Liver (tissue), 9 donors: ENCODE data around the gene DUSP16. TPM values are rescaled to one million over a fixed set of nuclear protein-coding genes. Genes with fewer than 3 reads are reported as not detected.

Experiments used
- DNase-seq: peaks from one replicate; pipeline ENCODE4 v3.0.0-alpha.2; 2017; ENCODE audit warnings: low spot score
- H3K27ac ChIP-seq, 2 donors: one replicate each; pipeline ENCODE4 v1.7.0; 2013; ENCODE audit warnings: inconsistent platforms in 2 of 2, low read length in 2 of 2, control low read depth in 1 of 2, low read depth in 1 of 2, mild to moderate bottlenecking in 1 of 2
- H3K27me3 ChIP-seq, 4 donors: one replicate each; pipeline versions ENCODE4 v1.6.1 to v1.7.0; 2013; ENCODE audit warnings: low read length in 3 of 4, inconsistent platforms in 1 of 4, mild to moderate bottlenecking in 1 of 4, moderate library complexity in 1 of 4; ENCODE audit not compliant: control insufficient read depth in 4 of 4, insufficient read depth in 4 of 4
- H3K36me3 ChIP-seq, 4 donors: one replicate each; pipeline versions ENCODE4 v1.6.1 to v1.7.0; 2013; ENCODE audit warnings: low read length in 3 of 4, mild to moderate bottlenecking in 3 of 4, low read depth in 1 of 4, moderate library complexity in 1 of 4; ENCODE audit not compliant: control insufficient read depth in 4 of 4, insufficient read depth in 3 of 4
- H3K4me1 ChIP-seq, 4 donors: one replicate each; pipeline versions ENCODE4 v1.6.1 to v1.7.0; 2013; ENCODE audit warnings: low read length in 3 of 4, mild to moderate bottlenecking in 3 of 4, moderate library complexity in 1 of 4; ENCODE audit not compliant: control insufficient read depth in 4 of 4, insufficient read depth in 4 of 4
- H3K4me3 ChIP-seq, 3 donors: one replicate each; pipeline versions ENCODE4 v1.6.1 to v1.7.0; 2013; ENCODE audit warnings: low read length in 3 of 3, control low read depth in 1 of 3, low read depth in 1 of 3, mild to moderate bottlenecking in 1 of 3
- H3K9ac ChIP-seq, 2 donors: one replicate each; pipeline ENCODE4 v1.7.0; 2013; ENCODE audit warnings: low read length in 2 of 2, mild to moderate bottlenecking in 2 of 2, moderate library complexity in 2 of 2, control low read depth in 1 of 2, low read depth in 1 of 2
- H3K9me3 ChIP-seq, 4 donors: one replicate each; pipeline versions ENCODE4 v1.6.1 to v1.7.0; 2013; ENCODE audit warnings: low read length in 3 of 4; ENCODE audit not compliant: control insufficient read depth in 4 of 4
- CTCF ChIP-seq: fragments of 150-350 bp; IDR thresholded peaks from 2 replicates; pipeline ENCODE4 v1.5.1; 2017; ENCODE audit warnings: improper control_type of control experiment, low read depth, low read length; ENCODE audit not compliant: missing input control
- EGR1 ChIP-seq, 2 donors: IDR thresholded peaks; 2 replicates each; pipeline ENCODE4 v1.6.1; 2016 to 2018; ENCODE audit warnings: antibody characterized with exemption in 2 of 2, low read depth in 2 of 2
- FOXA1 ChIP-seq: IDR thresholded peaks from 2 replicates; pipeline ENCODE4 v1.6.1; 2016; ENCODE audit warnings: antibody characterized with exemption
- FOXA2 ChIP-seq: IDR thresholded peaks from 2 replicates; pipeline ENCODE4 v1.6.1; 2016; ENCODE audit warnings: antibody characterized with exemption
- GABPA ChIP-seq, 2 donors: IDR thresholded peaks in 1 of 2; conservative IDR thresholded peaks in 1 of 2; 2 replicates each; pipeline ENCODE4 v1.6.1; 2016; ENCODE audit warnings: antibody characterized with exemption in 2 of 2, mild to moderate bottlenecking in 1 of 2, moderate library complexity in 1 of 2
- HNF4A ChIP-seq, 2 donors: conservative IDR thresholded peaks; 2 replicates each; pipeline ENCODE4 v1.6.1; 2016; ENCODE audit warnings: antibody characterized with exemption in 2 of 2, mild to moderate bottlenecking in 2 of 2
- HNF4G ChIP-seq: IDR thresholded peaks from 2 replicates; pipeline ENCODE4 v1.6.1; 2016; ENCODE audit warnings: antibody characterized with exemption
- JUND ChIP-seq, 2 donors: IDR thresholded peaks; 2 replicates each; pipeline ENCODE4 v1.6.1; 2016; ENCODE audit warnings: antibody characterized with exemption in 2 of 2
- NR2F2 ChIP-seq: IDR thresholded peaks from 2 replicates; pipeline ENCODE4 v1.6.1; 2016; ENCODE audit warnings: antibody characterized with exemption
- RAD21 ChIP-seq, 2 donors: IDR thresholded peaks; 2 replicates each; pipeline ENCODE4 v1.6.1; 2016; ENCODE audit warnings: antibody characterized with exemption in 2 of 2, mild to moderate bottlenecking in 2 of 2
- RXRA ChIP-seq, 2 donors: IDR thresholded peaks; 2 replicates each; pipeline ENCODE4 v1.6.1; 2017 to 2018; ENCODE audit warnings: antibody characterized with exemption in 2 of 2, mild to moderate bottlenecking in 1 of 2
- SP1 ChIP-seq: IDR thresholded peaks from 2 replicates; pipeline ENCODE4 v1.6.1; 2018; ENCODE audit warnings: antibody characterized with exemption, mild to moderate bottlenecking
- TAF1 ChIP-seq: conservative IDR thresholded peaks from 2 replicates; pipeline ENCODE4 v1.6.1; 2016; ENCODE audit warnings: antibody characterized with exemption, mild to moderate bottlenecking
- YY1 ChIP-seq: IDR thresholded peaks from 2 replicates; pipeline ENCODE4 v1.6.1; 2016; ENCODE audit warnings: antibody characterized with exemption, mild to moderate bottlenecking
- ZBTB33 ChIP-seq: IDR thresholded peaks from 2 replicates; pipeline ENCODE4 v1.6.1; 2016; ENCODE audit warnings: antibody characterized with exemption
- WGBS: extraction: QIAGEN DNeasy Blood & Tissue Kit; methylation state at CpG from one replicate; pipeline ENCODE4 v1.1.7; 2013; 5-methylcytosine and 5-hydroxymethylcytosine counted together
- polyA plus RNA-seq, 2 donors: library from polyadenylated mRNA; stranded (reverse) in 1 of 2; unstranded in 1 of 2; fragments of 200-250 nt in 1 of 2; fragments of >200 nt in 1 of 2; fragmentation: Nextera tagmentation in 1 of 2; extraction: Ambion mirVana in 1 of 2; gene quantifications; one replicate each; pipeline versions ENCODE4 v1.2.1 to v1.2.3, GENCODE V29; 2013 to 2015
- total RNA-seq, 2 donors: library from RNA; depleted of rRNA; stranded (reverse); fragments of >200 nt; gene quantifications; one replicate each; pipeline ENCODE4 v1.2.3, GENCODE V29; 2014
- TF ChIP-seq, protein P1 (sequence below): IDR thresholded peaks from 2 replicates; pipeline ENCODE4 v1.6.1; 2016; ENCODE audit warnings: antibody characterized with exemption
- donor health status: healthy.
- donor health status: healthy.
- donor health status: healthy.
- donor health status: healthy.
- donor health status: healthy.

The DUSP16 gene
- total and polyA plus RNA-seq, 4 donors = 7.8 to 56.4 (median 19.1) TPM

- Histone ChIP-seq H3K27me3 (no peaks in the 10 kb centered on the region), H3K4me1 (no peaks in the 10 kb centered on the region), H3K27ac (peak overlapping the region; percentile 32 to 38), H3K9me3 (no peaks in the 10 kb centered on the region), H3K36me3 (peaks cover 0 to 5% (median 0%) of the 10 kb centered on the region in 4 donors), H3K4me3 (no peak overlapping the region), H3K9ac (peak overlapping the region in 1 of 2 donors; percentile 27)
- no peak for DNase-seq
- 84% methylated on average over 14 of the region's 14 CpGs for WGBS
- no peak for TF ChIP-seq YY1
- no peak for TF ChIP-seq JUND (IDR thresholded peaks at IDR 0.05)
- no peak for TF ChIP-seq CTCF
- TF ChIP-seq NR2F2 = no peak
- no peak for TF ChIP-seq FOXA1
- TF ChIP-seq EGR1 (IDR thresholded peaks at IDR 0.05; ENCODE audit: low read depth in 2 of 2) = no peak
- TF ChIP-seq ZBTB33 = no peak
- no peak for TF ChIP-seq RAD21 (IDR thresholded peaks at IDR 0.05)
- TF ChIP-seq FOXA2 = no peak
- no peak for TF ChIP-seq RXRA (IDR thresholded peaks at IDR 0.05)
- TF ChIP-seq TAF1 = no peak
- no peak for TF ChIP-seq GABPA (IDR thresholded peaks at IDR 0.05 in 1 of 2, conservative IDR thresholded peaks at IDR 0.05 in 1 of 2)
- no peak for TF ChIP-seq SP1
Measured at GRCh38 chr12:12467688-12468261, 94.9 kb downstream of the DUSP16 start.

- TF ChIP-seq RAD21 (IDR thresholded peaks at IDR 0.05) (no peak), SP1 (no peak), FOXA1 (no peak), JUND (IDR thresholded peaks at IDR 0.05) (no peak), NR2F2 (no peak), HNF4G (no peak), CTCF (no peak), GABPA (IDR thresholded peaks at IDR 0.05 in 1 of 2, conservative IDR thresholded peaks at IDR 0.05 in 1 of 2) (no peak), EGR1 (IDR thresholded peaks at IDR 0.05; ENCODE audit: low read depth in 2 of 2) (no peak), RXRA (IDR thresholded peaks at IDR 0.05) (no peak), HNF4A (conservative IDR thresholded peaks at IDR 0.05) (no peak), YY1 (no peak)
- TF ChIP-seq, protein P1, sequence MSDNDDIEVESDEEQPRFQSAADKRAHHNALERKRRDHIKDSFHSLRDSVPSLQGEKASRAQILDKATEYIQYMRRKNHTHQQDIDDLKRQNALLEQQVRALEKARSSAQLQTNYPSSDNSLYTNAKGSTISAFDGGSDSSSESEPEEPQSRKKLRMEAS = no peak
Measured at GRCh38 chr12:12467264-12467663, 95.4 kb downstream of the DUSP16 start.

More at GRCh38 chr12:12467264-12467663, 95.4 kb downstream of the DUSP16 start:
- Histone ChIP-seq H3K36me3 (peaks cover 0 to 5% (median 0%) of the 10 kb centered on the region in 4 donors), H3K27me3 (no peaks in the 10 kb centered on the region), H3K27ac (peak overlapping the region; percentile 32 to 38), H3K4me3 (no peak overlapping the region), H3K9me3 (no peaks in the 10 kb centered on the region), H3K9ac (peak overlapping the region in 1 of 2 donors; percentile 27), H3K4me1 (no peaks in the 10 kb centered on the region)
- no peak for DNase-seq
- 90% methylated on average over 6 of the region's 6 CpGs for WGBS
